H1 (cell line): ENCODE results near the gene PAX8. TPM values are rescaled to one million over a fixed set of nuclear protein-coding genes. Genes with fewer than 3 reads are reported as not detected.

Source experiments
- RXRA ChIP-seq: IDR thresholded peaks from 2 replicates; pipeline ENCODE4 v1.6.1; 2011; ENCODE audit warnings: low read depth, mild to moderate bottlenecking, low read length, moderate library complexity; ENCODE audit not compliant: insufficient read depth
- polyA plus RNA-seq, 7 experiments: library from polyadenylated mRNA; depleted of rRNA in 3 of 7; stranded (reverse) in 5 of 7; unstranded in 2 of 7; fragments of >200 nt in 5 of 7; fragments of 200-250 nt in 2 of 7; gene quantifications; 1 replicate in 5 of 7; 2 replicates in 1 of 7; 4 replicates in 1 of 7; pipeline versions ENCODE4 v1.2.1 to v1.2.3, GENCODE V29; 2011 to 2013; ENCODE audit warnings: missing spikeins in 2 of 7, mixed read lengths in 2 of 7
- total RNA-seq: library from RNA; stranded (reverse); fragmentation: NEBNext Ultra II Directional; extraction: Animal tissue kit (Norgen Biotek cat#: 25700); gene quantifications from 2 replicates; pipeline ENCODE4 v1.2.1, GENCODE V29; 2021

Gene PAX8
- total and polyA plus RNA-seq, 2 of the 8 experiments (the other 6 are each of a cell fraction or from before 2014, with no cell fraction given) = 0.02 TPM; not detected in 1

DNA sequence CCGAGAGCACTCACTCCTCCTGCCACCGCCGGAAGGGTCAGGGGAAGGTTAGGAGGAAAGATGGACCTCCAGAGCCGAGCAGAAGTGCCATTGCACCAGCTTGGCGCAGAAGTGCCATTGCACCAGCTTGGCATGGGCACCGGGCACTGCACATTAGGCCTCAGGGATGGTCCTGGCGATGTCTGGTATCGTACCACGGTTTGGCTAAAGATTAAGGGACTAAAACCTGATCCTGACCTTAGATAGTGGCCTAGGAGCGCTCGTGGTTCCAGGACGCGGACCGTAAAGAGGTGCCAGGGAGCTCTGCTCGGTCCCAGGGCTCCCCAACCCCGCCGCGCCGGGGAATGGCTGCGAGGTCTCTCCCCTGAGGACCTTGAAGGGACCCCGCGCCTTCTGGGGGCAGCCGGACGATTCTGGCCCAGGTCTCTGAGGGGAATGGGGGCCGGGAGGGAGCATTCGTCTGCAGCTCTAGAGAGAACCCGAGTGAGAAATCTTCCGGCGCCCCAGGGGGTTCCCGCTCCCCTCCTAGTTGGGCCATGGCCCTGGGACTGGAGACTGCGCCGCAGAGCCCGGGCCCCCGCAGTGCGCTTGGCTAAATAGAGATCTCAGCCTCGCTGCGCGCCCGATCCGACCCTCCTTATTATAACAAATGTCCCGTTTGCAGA lies 1.8 kb downstream of the PAX8 start (continued):
- TF ChIP-seq RXRA = no peak
